SK-N-SH treated with all-trans-retinoic acid at 6 μM for 48 hours (cell line): ENCODE results near the gene GNAQ.

Source experiments
- ARNTL ChIP-seq: fragments of 450-650 bp; formaldehyde crosslinking; IDR thresholded peaks from 2 replicates; pipeline ENCODE4 v1.5.0; 2020; ENCODE audit warnings: low read depth, mild to moderate bottlenecking, moderate library complexity, borderline replicate concordance
- CREB5 ChIP-seq: fragments of 250-450 bp; sonication (Bioruptor Pico); IDR thresholded peaks from 2 replicates; pipeline ENCODE4 v1.5.1; 2020; ENCODE audit warnings: low read depth, mild to moderate bottlenecking, moderate library complexity
- CSDC2 ChIP-seq: fragments of 250-450 bp; sonication (Bioruptor Pico); IDR thresholded peaks from 2 replicates; pipeline ENCODE4 v1.5.0; 2020; ENCODE audit warnings: mild to moderate bottlenecking, moderate library complexity
- OSR1 ChIP-seq: fragments of 250-450 bp; sonication (Bioruptor Pico); IDR thresholded peaks from 2 replicates; pipeline ENCODE4 v1.8.0; 2022; ENCODE audit warnings: moderate library complexity, mild to moderate bottlenecking, inconsistent platforms
- PATZ1 ChIP-seq: fragments of 250-450 bp; sonication (Bioruptor Pico); IDR thresholded peaks from 2 replicates; pipeline ENCODE4 v1.8.0; 2020; ENCODE audit warnings: mild to moderate bottlenecking, moderate library complexity, borderline replicate concordance
- PPARA ChIP-seq: fragments of 250-450 bp; sonication (Bioruptor Pico); IDR thresholded peaks from 2 replicates; pipeline ENCODE4 v1.5.0; 2020; ENCODE audit warnings: mild to moderate bottlenecking, borderline replicate concordance
- RARB ChIP-seq: fragments of 250-450 bp; sonication (Bioruptor Pico); IDR thresholded peaks from 2 replicates; pipeline ENCODE4 v1.8.0; 2021; ENCODE audit warnings: mild to moderate bottlenecking, moderate library complexity
- ZC3H10 ChIP-seq: fragments of 250-450 bp; sonication (Bioruptor Pico); IDR thresholded peaks from 2 replicates; pipeline ENCODE4 v1.5.1; 2021; ENCODE audit warnings: mild to moderate bottlenecking, moderate library complexity
- ZFP3 ChIP-seq: fragments of 250-450 bp; sonication (Bioruptor Pico); IDR thresholded peaks from 2 replicates; pipeline ENCODE4 v1.5.0; 2020; ENCODE audit warnings: mild to moderate bottlenecking, moderate library complexity
- ZFP30 ChIP-seq: fragments of 450-650 bp; formaldehyde crosslinking; IDR thresholded peaks from 2 replicates; pipeline ENCODE4 v1.5.0; 2022; ENCODE audit warnings: mild to moderate bottlenecking, moderate library complexity
- ZNF70 ChIP-seq: fragments of 450-650 bp; formaldehyde crosslinking; IDR thresholded peaks from 2 replicates; pipeline ENCODE4 v1.5.0; 2020; ENCODE audit warnings: mild to moderate bottlenecking, moderate library complexity

GRCh38 chr9:77844415-77844814 is 187.2 kb downstream of the GNAQ start:
- TF ChIP-seq ZFP3 (CRISPR knock-in tag) = no peak
- TF ChIP-seq PPARA = no peak
- TF ChIP-seq ZNF70 (CRISPR knock-in tag) = no peak
- no peak for TF ChIP-seq CREB5
- no peak for TF ChIP-seq ZC3H10 (CRISPR knock-in tag)
- no peak for TF ChIP-seq ARNTL
- no peak for TF ChIP-seq RARB (CRISPR knock-in tag)
- no peak for TF ChIP-seq CSDC2 (CRISPR knock-in tag)
- no peak for TF ChIP-seq PATZ1 (CRISPR knock-in tag)
- no peak for TF ChIP-seq ZFP30 (CRISPR knock-in tag)
- TF ChIP-seq OSR1 (CRISPR knock-in tag) = no peak
